Measurements from ENCODE around the gene BAHCC1. TPM values are rescaled to one million over a fixed set of nuclear protein-coding genes. Genes with fewer than 3 reads are reported as not detected.

BAHCC1 gene
- total and polyA plus RNA-seq, 9 of the 15 experiments (the other 6 are each of a cell fraction or from before 2014, with no cell fraction given) = 0.14 to 26.9 (median 5.0) TPM

DNA sequence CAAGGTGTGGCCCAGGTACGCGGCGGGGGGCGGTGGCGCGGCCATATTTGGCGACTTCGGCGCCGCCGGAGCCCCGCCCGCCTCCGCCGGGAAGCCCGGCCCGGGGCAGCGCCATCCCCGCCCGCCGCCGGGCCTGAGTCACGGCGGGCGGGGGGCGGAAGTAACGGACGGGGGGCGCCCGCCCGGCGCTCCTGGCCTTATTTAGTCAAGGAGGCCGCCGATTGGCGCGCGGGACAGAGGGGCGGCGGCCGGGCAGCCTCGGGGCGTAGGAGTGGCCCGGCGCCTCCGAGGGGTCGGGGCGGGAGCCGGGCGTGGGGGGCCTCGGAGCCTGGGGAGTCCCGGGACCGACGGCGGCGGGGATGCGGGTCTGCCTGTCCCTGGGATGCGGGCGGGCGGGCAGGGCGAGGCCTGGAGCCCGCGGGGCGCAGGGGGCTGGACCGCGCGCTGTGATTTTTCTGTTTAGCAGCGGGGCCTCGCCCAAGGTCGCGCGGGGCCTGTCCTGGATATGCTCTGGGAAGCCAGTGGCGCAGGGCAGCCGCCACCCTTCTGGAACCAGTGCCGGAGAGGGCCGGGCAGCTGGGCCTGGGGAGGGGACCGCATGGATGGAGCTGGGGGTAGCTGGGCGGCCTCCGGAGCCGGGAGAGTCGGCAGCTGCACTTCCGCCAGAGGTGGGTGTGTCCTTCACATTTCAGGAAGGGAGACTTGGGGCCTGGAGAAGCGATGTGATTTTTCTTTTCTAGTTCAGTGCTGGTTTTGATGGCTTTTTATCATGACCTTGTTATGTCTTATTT is 119.7 kb downstream of the BAHCC1 start (continued):
- TF ChIP-seq, protein P1, sequence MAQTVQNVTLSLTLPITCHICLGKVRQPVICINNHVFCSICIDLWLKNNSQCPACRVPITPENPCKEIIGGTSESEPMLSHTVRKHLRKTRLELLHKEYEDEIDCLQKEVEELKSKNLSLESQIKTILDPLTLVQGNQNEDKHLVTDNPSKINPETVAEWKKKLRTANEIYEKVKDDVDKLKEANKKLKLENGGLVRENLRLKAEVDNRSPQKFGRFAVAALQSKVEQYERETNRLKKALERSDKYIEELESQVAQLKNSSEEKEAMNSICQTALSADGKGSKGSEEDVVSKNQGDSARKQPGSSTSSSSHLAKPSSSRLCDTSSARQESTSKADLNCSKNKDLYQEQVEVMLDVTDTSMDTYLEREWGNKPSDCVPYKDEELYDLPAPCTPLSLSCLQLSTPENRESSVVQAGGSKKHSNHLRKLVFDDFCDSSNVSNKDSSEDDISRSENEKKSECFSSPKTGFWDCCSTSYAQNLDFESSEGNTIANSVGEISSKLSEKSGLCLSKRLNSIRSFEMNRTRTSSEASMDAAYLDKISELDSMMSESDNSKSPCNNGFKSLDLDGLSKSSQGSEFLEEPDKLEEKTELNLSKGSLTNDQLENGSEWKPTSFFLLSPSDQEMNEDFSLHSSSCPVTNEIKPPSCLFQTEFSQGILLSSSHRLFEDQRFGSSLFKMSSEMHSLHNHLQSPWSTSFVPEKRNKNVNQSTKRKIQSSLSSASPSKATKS (CRISPR knock-in tag; IDR thresholded peaks at IDR 0.05) = no peak
- TF ChIP-seq ETS1 (conservative IDR thresholded peaks at IDR 0.05; ENCODE audit: control insufficient read depth, low read depth, low read length) (no peak), ELF1 (tag; IDR thresholded peaks at IDR 0.05) (peak; percentile 58), COPS2 (conservative IDR thresholded peaks at IDR 0.05) (no peak), MTF1 (CRISPR knock-in tag; IDR thresholded peaks at IDR 0.05; ENCODE audit: borderline replicate concordance) (no peak), RAD51 (IDR thresholded peaks at IDR 0.05; ENCODE audit: borderline replicate concordance, low read depth) (no peak), HSF4 (CRISPR knock-in tag; IDR thresholded peaks at IDR 0.05; ENCODE audit: borderline replicate concordance) (no peak), RBFOX2 (IDR thresholded peaks at IDR 0.05; ENCODE audit: low read depth, low read length) (peak; percentile 57), HMGXB4 (CRISPR knock-in tag; IDR thresholded peaks at IDR 0.05) (no peak), HDAC2 (IDR thresholded peaks at IDR 0.05) (0 out of 2 replicates have a peak, but pooled peaks have one; percentile 34), CC2D1A (IDR thresholded peaks at IDR 0.05) (no peak), TBL1XR1 (IDR thresholded peaks at IDR 0.05; ENCODE audit: low read length in 2 of 2) (no peak), PRPF4 (IDR thresholded peaks at IDR 0.05; ENCODE audit: insufficient read depth, low read depth, low read length, poor library complexity, severe bottlenecking) (no peak), POLR3G (IDR thresholded peaks at IDR 0.05; ENCODE audit: extremely low read depth, insufficient read length, insufficient replicate concordance) (no peak), PPARD (CRISPR knock-in tag; IDR thresholded peaks at IDR 0.05) (no peak), STAT5B (CRISPR knock-in tag; IDR thresholded peaks at IDR 0.05) (no peak), HNRNPLL (IDR thresholded peaks at IDR 0.05; ENCODE audit: low read depth, low read length, poor library complexity, severe bottlenecking) (no peak), SREBF2 (CRISPR knock-in tag; IDR thresholded peaks at IDR 0.05) (no peak), ZKSCAN8 (CRISPR knock-in tag; IDR thresholded peaks at IDR 0.05) (no peak), MEF2A (IDR thresholded peaks at IDR 0.05; ENCODE audit: control insufficient read depth, low read depth, low read length) (no peak)
- TF ChIP-seq, protein P2, sequence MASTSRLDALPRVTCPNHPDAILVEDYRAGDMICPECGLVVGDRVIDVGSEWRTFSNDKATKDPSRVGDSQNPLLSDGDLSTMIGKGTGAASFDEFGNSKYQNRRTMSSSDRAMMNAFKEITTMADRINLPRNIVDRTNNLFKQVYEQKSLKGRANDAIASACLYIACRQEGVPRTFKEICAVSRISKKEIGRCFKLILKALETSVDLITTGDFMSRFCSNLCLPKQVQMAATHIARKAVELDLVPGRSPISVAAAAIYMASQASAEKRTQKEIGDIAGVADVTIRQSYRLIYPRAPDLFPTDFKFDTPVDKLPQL (IDR thresholded peaks at IDR 0.05; ENCODE audit: extremely low read depth, insufficient read length) = no peak
